Choroid plexus epithelial cell (primary cell): ENCODE measurements around the gene PHF20.
"Not testable (repeated sequence)": the region's sequence is repeated elsewhere in the genome, so short reads cannot be mapped to it uniquely, and the experiment has no call there.

Source experiments
- DNase-seq: peaks from one replicate; pipeline ENCODE4 v3.0.0-alpha.2; 2010; ENCODE audit warnings: low read depth
- H3K4me3 ChIP-seq: 2 replicates; pipeline ENCODE4 v1.5.1; 2011; ENCODE audit warnings: low read depth, mild to moderate bottlenecking, control low read depth, low read length, moderate library complexity
- CTCF ChIP-seq: conservative IDR thresholded peaks from 2 replicates; pipeline ENCODE4 v1.5.1; 2011; ENCODE audit warnings: low read depth, mild to moderate bottlenecking, control low read depth, inconsistent platforms, low read length, moderate library complexity

The PHF20 gene

DNA sequence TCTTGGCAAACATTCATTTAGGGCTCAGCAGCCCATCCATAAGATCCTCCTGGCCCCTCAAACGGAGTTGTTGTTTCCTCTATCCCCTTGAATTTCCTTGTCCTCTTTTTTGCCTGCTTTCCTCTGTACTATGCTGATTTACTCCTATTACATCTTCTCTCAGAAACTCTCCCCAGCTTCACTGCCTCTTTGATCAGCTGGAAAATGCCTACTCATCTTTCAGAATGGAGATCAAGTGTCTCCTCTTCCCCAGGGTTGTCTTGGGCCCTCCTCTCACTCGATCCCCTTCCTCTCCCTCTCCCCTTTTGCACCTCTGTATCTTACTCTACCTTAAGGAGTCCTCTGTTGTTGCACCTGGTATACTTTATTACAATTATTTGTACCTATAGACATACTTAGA is 60.2 kb downstream of the PHF20 start:
- DNase-seq, result no peak
- no peak for TF ChIP-seq CTCF
- H3K4me3 ChIP-seq, result no peak overlapping the region

DNA sequence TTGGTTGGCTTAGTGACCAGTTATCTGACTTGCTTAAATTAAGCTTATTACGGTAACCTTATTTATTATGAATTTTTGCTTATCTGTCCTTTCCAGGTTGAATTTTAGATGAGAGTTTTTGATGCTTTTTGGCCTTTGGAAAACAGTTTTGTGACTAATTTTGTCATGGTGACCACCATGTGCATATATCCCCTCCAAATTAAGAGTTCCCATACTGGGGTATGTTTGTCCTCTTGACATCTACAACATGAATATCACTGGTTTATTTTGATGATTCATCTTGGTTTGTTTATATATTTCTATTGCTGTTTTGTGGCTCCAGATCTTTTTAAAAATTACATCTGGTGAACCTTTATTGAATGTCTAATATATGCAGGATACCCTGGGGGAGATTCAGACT is 61.4 kb downstream of the PHF20 start:
- no peak overlapping the region for H3K4me3 ChIP-seq
- no peak for DNase-seq
- no peak for TF ChIP-seq CTCF

DNA sequence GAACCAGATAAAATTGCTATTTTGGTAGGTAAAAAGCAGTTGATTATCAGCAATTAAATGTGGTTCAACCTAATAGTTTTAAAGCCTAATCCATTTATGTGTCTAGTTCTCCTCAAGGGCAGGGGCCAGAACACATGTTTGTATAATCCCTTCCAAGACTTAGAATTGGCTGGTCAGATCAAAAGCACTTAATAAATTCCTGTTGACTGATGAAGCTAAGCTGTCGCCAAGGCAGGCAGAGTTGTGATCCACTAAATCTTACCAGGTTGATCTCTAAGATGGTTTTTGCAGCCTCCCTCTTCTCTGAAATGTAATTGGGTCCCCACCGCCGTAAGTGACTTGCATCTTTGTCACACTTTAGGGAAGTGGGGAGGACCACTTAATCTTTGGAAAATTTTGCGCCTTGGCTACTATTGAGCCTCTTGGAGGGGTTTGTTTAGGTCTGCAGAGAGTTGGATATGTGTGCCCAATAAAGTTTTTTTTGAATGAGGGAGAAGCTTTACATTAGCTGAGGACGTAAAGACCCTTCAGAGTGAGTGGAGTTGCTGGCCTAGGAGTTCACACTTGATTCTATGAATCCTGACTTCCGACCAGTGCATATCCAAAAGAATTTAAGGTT is 65.9 kb downstream of the PHF20 start:
- DNase-seq, result peak; percentile 38
- no peak overlapping the region for H3K4me3 ChIP-seq
- TF ChIP-seq CTCF, result no peak

DNA sequence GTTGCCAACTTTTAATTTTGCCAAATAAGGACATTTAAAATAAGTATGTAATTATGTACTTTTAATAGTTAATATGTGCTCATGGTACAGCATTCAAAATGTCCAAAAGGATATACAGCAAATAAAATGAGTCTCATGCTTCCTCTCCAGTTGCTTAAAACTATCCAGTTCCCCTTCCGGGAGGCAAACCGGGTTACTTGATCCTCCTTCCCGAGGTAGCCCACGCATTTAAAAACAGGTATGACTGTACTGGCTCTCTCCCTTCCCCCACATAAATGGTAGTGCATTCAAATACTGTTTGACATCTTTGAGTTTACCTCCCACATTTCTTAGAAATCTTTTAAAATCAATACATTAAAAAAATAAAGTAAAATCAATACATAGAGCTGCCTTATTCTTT is 66.4 kb downstream of the PHF20 start:
- no peak for DNase-seq
- no peak for TF ChIP-seq CTCF
- no peak overlapping the region for H3K4me3 ChIP-seq

- no peak for DNase-seq
- TF ChIP-seq CTCF, result no peak
- no peak overlapping the region for H3K4me3 ChIP-seq
Observed at GRCh38 chr20:35839904-35840303, 68.1 kb downstream of the PHF20 start.

- TF ChIP-seq CTCF, result no peak
- DNase-seq, result no peak
- H3K4me3 ChIP-seq, result no peak overlapping the region
Observed at GRCh38 chr20:35840421-35840820, 68.6 kb downstream of the PHF20 start.

GRCh38 chr20:35842361-35842760 is 70.5 kb downstream of the PHF20 start:
- no peak for TF ChIP-seq CTCF
- H3K4me3 ChIP-seq, result no peak overlapping the region
- no peak for DNase-seq

GRCh38 chr20:35843894-35844293 is 72.1 kb downstream of the PHF20 start:
- DNase-seq, H3K4me3 ChIP-seq: not testable (repeated sequence)
